SK-N-SH (cell line): Measurements from ENCODE around the gene FBN1. TPM values are rescaled to one million over a fixed set of nuclear protein-coding genes. Genes with fewer than 3 reads are reported as not detected.

Source experiments
- CTCF ChIA-PET: fragments of 300-600, 350-600 bp; formaldehyde crosslinking; extraction: SDS; loops from one replicate; lab custom pipeline; 2021; lab: Yijun Ruan, JAX
- POLR2A ChIA-PET: fragments of 350-600 bp; sonication (Branson Sonifier 250); formaldehyde crosslinking; extraction: SDS; loops from one replicate; lab custom pipeline; 2020; ENCODE audit warnings: antibody characterized with exemption, inconsistent platforms; lab: Yijun Ruan, JAX
- DNase-seq: peaks from one replicate; pipeline ENCODE4 v3.0.0; 2012
- H2AFZ ChIP-seq: fragments of 200-600 bp; sonication (generic); 2 replicates; pipeline ENCODE4 v1.8.1; 2016; ENCODE audit warnings: antibody characterized with exemption, mild to moderate bottlenecking, low read depth
- H3F3A ChIP-seq: fragments of 200-600 bp; sonication (generic); replicated peaks from 2 replicates; pipeline ENCODE3; 2016; ENCODE audit warnings: antibody characterized with exemption, mild to moderate bottlenecking; ENCODE audit not compliant: insufficient read depth
- H3K27ac ChIP-seq, 2 experiments: fragments of 200-500 bp in 1 of 2; fragments of 200-600 bp in 1 of 2; sonication (Bioruptor generic) in 1 of 2; sonication (generic), shearing (Covaris generic) in 1 of 2; 2 replicates each; pipeline versions ENCODE4 v1.5.1 to v1.6.1; 2014 to 2016; ENCODE audit warnings: low read depth in 2 of 2, inconsistent platforms in 1 of 2, low read length in 1 of 2, mild to moderate bottlenecking in 1 of 2, mixed read lengths in 1 of 2
- H3K27me3 ChIP-seq: fragments of 200-600 bp; sonication (generic), shearing (Covaris generic); 2 replicates; pipeline ENCODE4 v1.6.1; 2016; ENCODE audit warnings: mixed run types; ENCODE audit not compliant: insufficient read depth
- H3K36me3 ChIP-seq, 2 experiments: fragments of 200-500 bp in 1 of 2; fragments of 200-600 bp in 1 of 2; sonication (Bioruptor generic) in 1 of 2; sonication (generic) in 1 of 2; replicated peaks in 1 of 2; 2 replicates each; pipeline versions ENCODE3 to v1.5.1; 2014 to 2016; ENCODE audit warnings: low read length in 1 of 2, mild to moderate bottlenecking in 1 of 2; ENCODE audit not compliant: insufficient read depth in 2 of 2, control insufficient read depth in 1 of 2
- H3K4me1 ChIP-seq, 2 experiments: fragments of 200-500 bp in 1 of 2; fragments of 200-600 bp in 1 of 2; sonication (Bioruptor generic) in 1 of 2; sonication (generic), shearing (Covaris generic) in 1 of 2; 2 replicates each; pipeline versions ENCODE4 v1.5.1 to v1.6.1; 2014 to 2016; ENCODE audit warnings: low read depth in 1 of 2, low read length in 1 of 2, mixed run types in 1 of 2; ENCODE audit not compliant: insufficient read depth in 2 of 2, control insufficient read depth in 1 of 2
- H3K4me2 ChIP-seq: fragments of 200-600 bp; sonication (generic), shearing (Covaris generic); 2 replicates; pipeline ENCODE4 v1.6.1; 2017; ENCODE audit warnings: mixed run types
- H3K4me3 ChIP-seq, 2 experiments: fragments of 200-500 bp in 1 of 2; fragments of 200-600 bp in 1 of 2; sonication (Bioruptor generic) in 1 of 2; sonication (generic), shearing (Covaris generic) in 1 of 2; 2 replicates each; pipeline versions ENCODE4 v1.5.1 to v1.8.1; 2014 to 2016; ENCODE audit warnings: low read depth in 2 of 2, inconsistent platforms in 1 of 2, low read length in 1 of 2, mild to moderate bottlenecking in 1 of 2, mixed read lengths in 1 of 2, moderate library complexity in 1 of 2
- H3K79me2 ChIP-seq: fragments of 200-600 bp; sonication (generic); 2 replicates; pipeline ENCODE4 v1.8.1; 2017; ENCODE audit warnings: mild to moderate bottlenecking; ENCODE audit not compliant: insufficient read depth
- H3K9ac ChIP-seq: fragments of 200-600 bp; sonication (generic); 2 replicates; pipeline ENCODE4 v1.6.1; 2017; ENCODE audit warnings: mixed run types
- H3K9me2 ChIP-seq: fragments of 200-600 bp; sonication (generic); 2 replicates; pipeline ENCODE4 v1.6.1; 2017; ENCODE audit warnings: mixed run types
- H3K9me3 ChIP-seq: fragments of 200-600 bp; sonication (generic); 2 replicates; pipeline ENCODE4 v1.6.1; 2017; ENCODE audit warnings: mixed run types, mild to moderate bottlenecking, moderate library complexity
- H4K20me1 ChIP-seq: fragments of 200-600 bp; sonication (generic); 2 replicates; pipeline ENCODE4 v1.6.1; 2017; ENCODE audit warnings: mild to moderate bottlenecking, mixed run types; ENCODE audit not compliant: insufficient read depth
- CHD2 ChIP-seq: fragments of 150-350 bp; IDR thresholded peaks from 2 replicates; pipeline ENCODE4 v1.6.1; 2018; ENCODE audit warnings: low read length; ENCODE audit not compliant: partially characterized antibody
- ELF1 ChIP-seq: IDR thresholded peaks from 2 replicates; pipeline ENCODE4 v1.4.0; 2012
- EP300 ChIP-seq, 2 experiments: IDR thresholded peaks; 2 replicates each; pipeline versions ENCODE4 v1.4.0 to v1.6.1; 2012; ENCODE audit warnings: borderline replicate concordance in 1 of 2, low read depth in 1 of 2, low read length in 1 of 2
- EZH2phosphoT487 ChIP-seq: fragments of 200-600 bp; sonication (generic); IDR thresholded peaks from 2 replicates; pipeline ENCODE4 v1.6.1; 2017; ENCODE audit warnings: low read depth, mixed run types, mild to moderate bottlenecking, antibody characterized with exemption, moderate library complexity, borderline replicate concordance
- FOSL2 ChIP-seq: IDR thresholded peaks from 2 replicates; pipeline ENCODE4 v1.4.0; 2012; ENCODE audit warnings: low read depth, mild to moderate bottlenecking, moderate library complexity, borderline replicate concordance
- FOXJ3 ChIP-seq: sonication (generic); formaldehyde crosslinking; IDR thresholded peaks from 2 replicates; pipeline ENCODE4 v1.5.1; 2020; ENCODE audit warnings: mild to moderate bottlenecking, missing genetic modification reagents
- FOXM1 ChIP-seq: IDR thresholded peaks from 2 replicates; pipeline ENCODE4 v1.4.0; 2012; ENCODE audit warnings: low read depth, mild to moderate bottlenecking
- IRF3 ChIP-seq: fragments of 150-350 bp; IDR thresholded peaks from 2 replicates; pipeline ENCODE4 v1.6.1; 2016; ENCODE audit warnings: mild to moderate bottlenecking, low read depth, low read length
- JUND ChIP-seq: IDR thresholded peaks from 2 replicates; pipeline ENCODE4 v1.4.0; 2012
- MXI1 ChIP-seq: IDR thresholded peaks from 2 replicates; pipeline ENCODE4 v1.6.1; 2012; ENCODE audit warnings: mild to moderate bottlenecking, low read depth, low read length, improper control_type of control experiment
- NRF1 ChIP-seq: IDR thresholded peaks from 2 replicates; pipeline ENCODE4 v1.6.1; 2012; ENCODE audit warnings: low read depth, mild to moderate bottlenecking, low read length
- PBX3 ChIP-seq: IDR thresholded peaks from 2 replicates; pipeline ENCODE4; 2012
- POLR2AphosphoS5 ChIP-seq: IDR thresholded peaks from 2 replicates; pipeline ENCODE4 v1.6.1; 2012; ENCODE audit warnings: low read depth, low read length
- RAD21 ChIP-seq: IDR thresholded peaks from 2 replicates; pipeline ENCODE4 v1.6.1; 2012; ENCODE audit warnings: mild to moderate bottlenecking, low read length
- TAF1 ChIP-seq: IDR thresholded peaks from 2 replicates; pipeline ENCODE4 v1.6.1; 2012; ENCODE audit warnings: low read depth, mild to moderate bottlenecking, low read length, moderate library complexity, borderline replicate concordance
- TEAD4 ChIP-seq: IDR thresholded peaks from 2 replicates; pipeline ENCODE4 v1.4.0; 2012; ENCODE audit warnings: mild to moderate bottlenecking, borderline replicate concordance; ENCODE audit not compliant: insufficient read depth
- ZBTB33 ChIP-seq: IDR thresholded peaks from 2 replicates; pipeline ENCODE4 v1.4.0; 2012; ENCODE audit warnings: low read depth, borderline replicate concordance
- WGBS: methylation state at CpG from one replicate; pipeline ENCODE4 v1.1.6; 2017; ENCODE audit warnings: low lambda C conversion rate; 5-methylcytosine and 5-hydroxymethylcytosine counted together
- polyA plus RNA-seq, 3 experiments: library from polyadenylated mRNA; depleted of rRNA; stranded (reverse); fragments of >200 nt; gene quantifications; 2 replicates each; pipeline ENCODE4 v1.2.3, GENCODE V29; 2012

Gene FBN1
- polyA plus RNA-seq, 1 of the 3 experiments (the other 2 are of a cell fraction) = 248 TPM

GRCh38 chr15:48418343-48418742, 227.2 kb downstream of the FBN1 start:
- Histone ChIP-seq H3K79me2 (no peaks in the 10 kb centered on the region; the same call in 1 of the 2 replicates), H3K9me3 (no peaks in the 10 kb centered on the region), H4K20me1 (peaks cover 6% of the 10 kb centered on the region; the same call in 1 of the 2 replicates), H3K9me2 (no peaks in the 10 kb centered on the region), H3K9ac (no peak overlapping the region), H3K4me3 (no peak overlapping the region), H3K36me3 (peaks cover 80 to 92% of the 10 kb centered on the region in 2 experiments), H3K4me2 (no peak overlapping the region), H3K27ac (peak overlapping the region in 1 of 2 experiments; percentile 53; a peak in 1 of 4 replicates), H2AFZ (no peak overlapping the region), H3K27me3 (no peaks in the 10 kb centered on the region), H3K4me1 (peaks cover 5 to 16% of the 10 kb centered on the region in 2 experiments; a peak in 3 of 4 replicates), H3F3A (peaks cover 58% of the 10 kb centered on the region)
- ChIA-PET CTCF (interaction anchor here (1.7 kb wide), 1 partner anchor 10 kb away, joined by 6 read pairs; no protein-coding TSS in a partner anchor), POLR2A (no interaction called here)
- TF ChIP-seq PBX3 = no peak
- TF ChIP-seq NRF1 = no peak
- TF ChIP-seq FOXM1 = no peak
- no peak for TF ChIP-seq EP300 (IDR thresholded peaks at IDR 0.05; ENCODE audit: borderline replicate concordance in 1 of 2, low read depth in 1 of 2, low read length in 1 of 2)
- TF ChIP-seq TEAD4 = no peak
- no peak for TF ChIP-seq FOSL2
- TF ChIP-seq TAF1 = no peak
- no peak for TF ChIP-seq JUND
- no peak for TF ChIP-seq EZH2phosphoT487
- TF ChIP-seq CHD2 = no peak
- no peak for TF ChIP-seq ZBTB33
- TF ChIP-seq FOXJ3 (CRISPR knock-in tag) = no peak
- TF ChIP-seq MXI1 = no peak
- TF ChIP-seq RAD21 = no peak
- TF ChIP-seq ELF1 = no peak
- no peak for TF ChIP-seq POLR2AphosphoS5
- no peak for TF ChIP-seq IRF3
- no peak for DNase-seq
- WGBS = 86% methylated on average over 3 of the region's 3 CpGs
